Esophagus muscularis mucosa (tissue), 4 donors: Measurements from ENCODE around the gene TDRD1.

Experiments
- CTCF ChIP-seq, 3 experiments: fragments of 200-600 bp in 2 of 3; fragments of 450-650 bp in 1 of 3; sonication (generic) in 2 of 3; IDR thresholded peaks; one replicate each; pipeline ENCODE4 v1.5.1; 2017 to 2019; ENCODE audit warnings: antibody characterized with exemption in 3 of 3, mild to moderate bottlenecking in 2 of 3, moderate library complexity in 1 of 3
- EP300 ChIP-seq: sonication (generic); formaldehyde crosslinking; IDR thresholded peaks from one replicate; pipeline ENCODE4 v1.6.1; 2017; ENCODE audit warnings: antibody characterized with exemption
- POLR2A ChIP-seq: fragments of 450-650 bp; IDR thresholded peaks from one replicate; pipeline ENCODE4 v1.6.1; 2017; ENCODE audit warnings: antibody characterized with exemption, moderate library complexity, mild to moderate bottlenecking, low read depth

GRCh38 chr10:114256008-114256765, 77.0 kb downstream of the TDRD1 start:
- TF ChIP-seq POLR2A (no peak), CTCF (IDR thresholded peaks at IDR 0.05) (no peak), EP300 (no peak)
